ENCODE data around the gene CEP112.
"Not testable (repeated sequence)": the region's sequence is repeated elsewhere in the genome, so short reads cannot be mapped to it uniquely, and the experiment has no call there.

Gene CEP112

DNA sequence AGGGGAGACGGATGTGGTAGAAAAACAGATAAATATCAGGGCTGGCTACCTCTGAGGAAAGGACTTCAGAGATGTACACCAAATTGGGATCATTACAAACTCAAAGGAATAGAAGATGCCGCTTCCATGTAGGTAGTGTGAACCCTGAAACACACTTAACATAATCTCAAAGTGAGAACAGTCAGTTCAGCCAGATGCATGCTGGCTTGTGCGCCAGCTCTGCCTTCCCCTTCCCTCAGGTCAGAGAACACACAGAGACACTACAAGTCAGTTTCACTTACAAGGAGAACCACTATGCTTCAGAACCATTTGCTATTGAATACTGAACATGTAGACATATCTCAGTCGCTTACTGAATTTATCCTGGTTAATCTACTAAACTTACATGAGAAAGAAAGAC, 454.5 kb downstream of the CEP112 start:
- Histone ChIP-seq H2AFZ (ENCODE audit: low read depth, low read length) (no peak overlapping the region), H3K4me1 (ENCODE audit: insufficient read depth, low read length) (peaks cover 8% of the 10 kb centered on the region), H3K36me3 (ENCODE audit: insufficient read depth, low read length) (no peaks in the 10 kb centered on the region), H3K27me3 (ENCODE audit: insufficient read depth, low read length) (no peaks in the 10 kb centered on the region), H3K9me3 (ENCODE audit: low read length) (peaks cover 2% of the 10 kb centered on the region), H3K4me3 (ENCODE audit: low read length) (no peak overlapping the region)

DNA sequence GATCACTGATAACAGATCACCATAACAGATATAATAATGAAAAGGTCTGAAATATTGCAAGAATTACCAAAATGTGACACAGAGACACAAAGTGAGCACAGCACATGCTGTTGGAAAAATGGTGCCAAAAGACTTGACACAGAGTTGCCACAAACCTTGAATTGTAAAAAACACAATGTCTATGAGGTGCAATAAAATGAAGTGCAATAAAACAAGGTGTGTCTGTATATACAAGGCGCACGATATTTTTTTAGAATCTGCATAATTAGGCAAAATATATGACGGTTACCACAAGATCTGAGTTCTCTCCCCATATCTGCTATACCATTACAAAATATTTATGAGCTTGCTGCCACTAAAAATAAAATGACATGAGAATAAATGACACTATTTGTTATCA, 458.6 kb downstream of the CEP112 start:
- Histone ChIP-seq H3K36me3 (ENCODE audit: insufficient read depth, low read length) (no peaks in the 10 kb centered on the region), H3K4me3 (ENCODE audit: low read length) (no peak overlapping the region), H3K4me1 (ENCODE audit: insufficient read depth, low read length) (peaks cover 2% of the 10 kb centered on the region), H3K27me3 (ENCODE audit: insufficient read depth, low read length) (no peaks in the 10 kb centered on the region), H2AFZ (ENCODE audit: low read depth, low read length) (no peak overlapping the region), H3K9me3 (ENCODE audit: low read length) (peaks cover 4% of the 10 kb centered on the region)

DNA sequence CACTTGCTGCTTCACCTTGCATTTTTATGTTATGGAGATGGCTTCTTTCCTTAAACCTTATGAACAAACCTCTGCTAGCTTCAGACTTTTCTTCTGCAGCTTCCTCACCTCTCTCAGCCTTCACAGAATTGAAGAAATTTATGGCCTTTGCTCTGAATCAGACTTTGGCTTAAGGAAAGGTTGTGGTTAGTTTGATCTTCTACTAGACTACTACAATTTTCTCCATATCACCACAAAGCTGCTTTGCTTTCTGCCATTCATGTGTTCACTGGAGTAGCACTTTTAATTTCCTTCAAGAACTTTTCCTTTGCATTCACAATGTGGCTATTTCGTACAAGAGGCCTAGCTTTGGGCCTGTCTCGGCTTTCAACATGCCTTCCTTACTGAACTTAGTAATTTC, 459.3 kb downstream of the CEP112 start:
- not testable (repeated sequence) for H3K9me3 ChIP-seq (ENCODE audit: low read length); H3K4me1 ChIP-seq (ENCODE audit: insufficient read depth, low read length); H2AFZ ChIP-seq (ENCODE audit: low read depth, low read length); H3K36me3 ChIP-seq (ENCODE audit: insufficient read depth, low read length); H3K4me3 ChIP-seq (ENCODE audit: low read length); H3K27me3 ChIP-seq (ENCODE audit: insufficient read depth, low read length)

DNA sequence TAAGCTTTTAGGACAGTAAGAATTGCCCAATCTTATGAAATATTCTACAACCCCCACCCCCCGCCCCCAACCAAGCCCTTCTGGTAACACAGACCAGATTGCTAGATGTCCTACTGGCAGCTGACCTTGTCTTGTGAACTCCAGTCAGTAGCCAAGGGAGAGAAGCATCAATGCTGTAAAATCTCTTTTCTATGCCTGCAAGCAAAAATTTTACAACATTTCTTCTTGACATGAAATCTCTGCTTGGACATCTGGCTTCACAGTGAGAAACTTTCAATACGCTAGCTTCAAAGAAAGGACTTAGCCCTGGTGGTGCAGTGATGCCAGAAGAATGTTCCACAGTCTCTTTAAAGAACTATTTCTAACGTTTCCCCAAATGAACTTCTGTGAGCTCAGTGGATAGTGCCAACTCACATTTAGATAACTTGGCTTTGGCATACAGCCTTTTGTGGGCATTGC, 461.2 kb downstream of the CEP112 start:
- H3K27me3 ChIP-seq (ENCODE audit: insufficient read depth, low read length): no peaks in the 10 kb centered on the region
- H3K4me3 ChIP-seq (ENCODE audit: low read length): no peak overlapping the region
- H3K9me3 ChIP-seq (ENCODE audit: low read length): peaks cover 4% of the 10 kb centered on the region
- no peak overlapping the region for H2AFZ ChIP-seq (ENCODE audit: low read depth, low read length)
- H3K4me1 ChIP-seq (ENCODE audit: insufficient read depth, low read length): no peaks in the 10 kb centered on the region
- no peaks in the 10 kb centered on the region for H3K36me3 ChIP-seq (ENCODE audit: insufficient read depth, low read length)

DNA sequence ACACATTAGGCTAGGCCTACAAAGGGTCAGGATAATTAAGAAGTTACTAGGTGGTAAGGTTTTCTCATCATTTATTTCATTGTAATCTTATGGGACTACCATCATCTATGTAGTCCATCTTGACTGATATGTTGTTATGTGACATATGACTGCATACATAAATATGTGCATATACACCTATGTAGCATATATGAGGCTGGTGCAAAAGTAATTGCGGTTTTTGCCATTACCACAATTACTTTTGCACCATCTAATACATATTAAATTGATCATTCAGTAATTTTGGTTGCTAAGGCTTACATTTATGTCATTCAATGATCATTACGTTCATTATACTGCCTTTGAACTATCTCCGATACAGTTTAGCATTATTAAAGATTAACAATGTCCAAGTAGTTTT, 462.7 kb downstream of the CEP112 start:
- Histone ChIP-seq H3K9me3 (ENCODE audit: low read length) (peaks cover 4% of the 10 kb centered on the region), H3K36me3 (ENCODE audit: insufficient read depth, low read length) (no peaks in the 10 kb centered on the region), H3K4me3 (ENCODE audit: low read length) (no peak overlapping the region), H2AFZ (ENCODE audit: low read depth, low read length) (no peak overlapping the region), H3K4me1 (ENCODE audit: insufficient read depth, low read length) (peaks cover 1% of the 10 kb centered on the region), H3K27me3 (ENCODE audit: insufficient read depth, low read length) (no peaks in the 10 kb centered on the region)

DNA sequence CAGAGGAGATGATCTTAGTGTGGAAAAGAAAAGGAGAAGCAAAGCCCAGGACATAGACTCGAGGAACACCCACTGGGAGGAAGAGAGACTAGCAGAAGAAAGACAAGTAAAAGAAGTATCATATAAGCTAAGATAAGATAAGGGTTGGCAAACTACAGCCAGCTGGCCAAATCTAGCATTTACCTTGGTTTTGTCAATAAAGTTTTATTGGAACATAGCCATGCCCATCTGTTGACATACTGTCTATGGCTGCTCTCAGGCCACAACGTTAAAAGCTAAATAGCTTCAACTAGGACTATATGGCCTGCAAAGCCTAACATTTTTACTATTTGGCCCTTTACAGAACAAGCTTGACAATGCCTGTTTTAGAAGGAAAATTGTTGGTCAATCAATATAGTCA, 464.1 kb downstream of the CEP112 start:
- Histone ChIP-seq H3K4me1 (ENCODE audit: insufficient read depth, low read length) (peaks cover 11% of the 10 kb centered on the region), H3K9me3 (ENCODE audit: low read length) (peaks cover 4% of the 10 kb centered on the region), H3K27me3 (ENCODE audit: insufficient read depth, low read length) (no peaks in the 10 kb centered on the region), H3K36me3 (ENCODE audit: insufficient read depth, low read length) (no peaks in the 10 kb centered on the region), H3K4me3 (ENCODE audit: low read length) (no peak overlapping the region), H2AFZ (ENCODE audit: low read depth, low read length) (no peak overlapping the region)

DNA sequence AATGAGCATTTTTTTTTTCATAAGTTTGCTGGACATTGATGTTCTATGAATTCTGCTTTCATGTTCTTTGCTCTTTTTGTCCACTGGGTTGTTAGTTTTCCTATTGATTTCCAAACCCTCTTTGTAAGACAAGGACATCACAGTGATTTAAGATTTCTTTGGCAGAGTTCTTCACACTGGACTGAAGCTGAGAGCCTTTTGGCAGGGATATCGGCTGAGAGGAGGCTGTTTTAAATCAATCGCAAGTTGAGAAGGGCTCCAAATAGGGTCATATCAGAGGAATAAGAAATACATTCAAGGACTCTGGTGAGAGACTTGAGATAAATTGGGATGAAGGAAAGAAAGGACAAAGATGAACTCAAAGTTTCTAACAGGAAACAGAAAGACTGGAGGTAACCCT, 464.7 kb downstream of the CEP112 start:
- peaks cover 11% of the 10 kb centered on the region for H3K4me1 ChIP-seq (ENCODE audit: insufficient read depth, low read length)
- no peaks in the 10 kb centered on the region for H3K27me3 ChIP-seq (ENCODE audit: insufficient read depth, low read length)
- peaks cover 1% of the 10 kb centered on the region for H3K9me3 ChIP-seq (ENCODE audit: low read length)
- no peak overlapping the region for H2AFZ ChIP-seq (ENCODE audit: low read depth, low read length)
- H3K36me3 ChIP-seq (ENCODE audit: insufficient read depth, low read length): no peaks in the 10 kb centered on the region
- H3K4me3 ChIP-seq (ENCODE audit: low read length): no peak overlapping the region

DNA sequence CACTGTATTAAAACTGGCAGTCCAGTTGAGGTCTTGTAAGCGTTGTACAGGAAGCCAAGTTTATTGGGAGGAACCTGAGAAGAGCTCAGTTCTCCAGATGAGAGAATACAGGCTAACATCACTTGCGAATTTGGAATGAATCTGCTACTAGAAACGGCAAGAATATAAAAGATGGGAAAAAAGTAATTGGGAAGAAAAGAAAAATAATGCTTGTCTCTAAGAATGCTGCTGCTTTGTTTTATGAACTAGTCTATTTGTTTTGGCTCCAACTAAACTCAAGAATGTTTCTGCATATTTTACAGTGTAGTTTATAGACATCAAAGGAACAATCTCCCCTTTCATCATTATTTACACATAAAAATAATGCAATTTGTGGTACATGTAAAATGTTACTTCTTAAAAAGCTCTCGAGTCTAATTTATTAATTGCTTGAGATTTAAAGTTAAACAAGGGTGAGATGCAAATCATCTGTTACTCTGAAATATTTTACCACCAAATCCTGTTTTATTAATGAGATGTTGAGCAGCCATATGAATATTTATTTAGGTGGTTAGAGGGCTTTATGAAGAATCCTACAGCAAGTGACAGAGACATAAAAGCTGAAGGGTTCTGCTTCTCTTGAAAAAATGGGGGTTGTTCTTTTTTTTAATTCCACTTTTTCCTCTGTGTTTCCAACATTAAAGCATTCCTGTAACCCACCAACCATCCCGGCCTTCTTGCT, 468.3 kb downstream of the CEP112 start:
- no peak overlapping the region for H3K4me3 ChIP-seq (ENCODE audit: low read length)
- no peak overlapping the region for H2AFZ ChIP-seq (ENCODE audit: low read depth, low read length)
- H3K27me3 ChIP-seq (ENCODE audit: insufficient read depth, low read length): no peaks in the 10 kb centered on the region
- no peaks in the 10 kb centered on the region for H3K36me3 ChIP-seq (ENCODE audit: insufficient read depth, low read length)
- peaks cover 13% of the 10 kb centered on the region for H3K4me1 ChIP-seq (ENCODE audit: insufficient read depth, low read length)
- H3K9me3 ChIP-seq (ENCODE audit: low read length): no peaks in the 10 kb centered on the region

DNA sequence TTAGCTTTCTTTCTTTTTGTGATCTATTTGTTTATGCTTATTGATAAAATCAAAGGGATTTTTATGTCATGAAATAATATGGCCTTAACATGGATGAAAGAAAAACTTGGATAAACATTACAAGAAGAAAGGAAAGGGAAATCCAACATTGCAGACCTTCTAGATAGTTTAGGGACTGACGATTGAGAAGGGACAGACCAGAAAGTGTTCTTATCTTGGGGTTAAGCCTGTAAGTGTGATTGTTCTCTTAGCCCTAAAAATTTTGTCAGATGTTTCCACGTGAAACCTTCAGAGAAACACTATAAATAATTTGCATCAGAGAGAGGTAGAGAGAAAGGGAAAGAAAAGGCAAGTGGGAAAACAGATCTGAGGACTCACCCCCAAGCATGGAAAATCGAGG, 473.3 kb downstream of the CEP112 start:
- H2AFZ ChIP-seq (ENCODE audit: low read depth, low read length): no peak overlapping the region
- no peaks in the 10 kb centered on the region for H3K9me3 ChIP-seq (ENCODE audit: low read length)
- H3K4me1 ChIP-seq (ENCODE audit: insufficient read depth, low read length): peaks cover 7% of the 10 kb centered on the region
- H3K4me3 ChIP-seq (ENCODE audit: low read length): no peak overlapping the region
- H3K27me3 ChIP-seq (ENCODE audit: insufficient read depth, low read length): no peaks in the 10 kb centered on the region
- H3K36me3 ChIP-seq (ENCODE audit: insufficient read depth, low read length): no peaks in the 10 kb centered on the region

DNA sequence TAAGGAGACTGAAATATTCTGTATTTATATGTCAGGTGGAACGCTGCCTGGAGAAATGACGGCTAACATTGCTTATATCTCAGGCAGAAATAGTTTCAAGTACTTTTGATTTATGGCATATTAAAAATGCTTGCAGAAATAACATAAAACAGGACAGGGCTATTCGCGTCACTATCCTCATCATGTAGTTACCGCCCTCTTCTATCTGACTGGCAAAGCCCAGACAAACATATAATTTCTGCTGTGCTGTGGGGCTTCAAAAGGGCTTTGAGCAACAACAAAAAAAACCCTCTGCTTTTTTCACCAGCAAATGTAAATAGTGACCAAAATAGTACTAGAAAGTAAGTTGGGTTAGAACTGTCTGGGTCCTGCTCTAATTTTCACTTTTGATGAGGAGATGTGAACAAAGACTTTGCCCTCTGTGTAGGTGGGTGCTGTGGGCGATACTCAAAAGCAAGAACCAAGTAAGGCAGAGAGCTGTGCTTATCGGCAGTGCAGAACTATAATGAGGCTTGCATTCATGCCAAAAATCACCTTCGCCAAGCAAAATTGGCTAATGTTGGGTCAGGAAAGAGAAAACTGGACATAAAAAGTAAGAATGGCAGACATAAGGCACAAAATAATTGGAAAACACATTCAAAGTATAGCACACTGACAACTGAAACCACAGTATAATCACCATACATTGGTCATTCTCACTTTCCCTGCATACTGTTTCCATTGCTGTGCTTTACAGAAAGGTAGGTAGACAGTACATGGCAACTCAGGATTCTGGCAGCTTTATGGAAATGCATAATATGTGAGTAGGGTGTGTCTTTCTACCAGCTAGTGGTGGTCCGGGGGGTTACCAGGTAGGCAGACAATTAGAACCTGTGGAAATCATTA, 479.3 kb downstream of the CEP112 start:
- Histone ChIP-seq H3K4me3 (ENCODE audit: low read length) (no peak overlapping the region), H3K4me1 (ENCODE audit: insufficient read depth, low read length) (no peaks in the 10 kb centered on the region), H3K27me3 (ENCODE audit: insufficient read depth, low read length) (no peaks in the 10 kb centered on the region), H2AFZ (ENCODE audit: low read depth, low read length) (no peak overlapping the region), H3K9me3 (ENCODE audit: low read length) (no peaks in the 10 kb centered on the region), H3K36me3 (ENCODE audit: insufficient read depth, low read length) (no peaks in the 10 kb centered on the region)

DNA sequence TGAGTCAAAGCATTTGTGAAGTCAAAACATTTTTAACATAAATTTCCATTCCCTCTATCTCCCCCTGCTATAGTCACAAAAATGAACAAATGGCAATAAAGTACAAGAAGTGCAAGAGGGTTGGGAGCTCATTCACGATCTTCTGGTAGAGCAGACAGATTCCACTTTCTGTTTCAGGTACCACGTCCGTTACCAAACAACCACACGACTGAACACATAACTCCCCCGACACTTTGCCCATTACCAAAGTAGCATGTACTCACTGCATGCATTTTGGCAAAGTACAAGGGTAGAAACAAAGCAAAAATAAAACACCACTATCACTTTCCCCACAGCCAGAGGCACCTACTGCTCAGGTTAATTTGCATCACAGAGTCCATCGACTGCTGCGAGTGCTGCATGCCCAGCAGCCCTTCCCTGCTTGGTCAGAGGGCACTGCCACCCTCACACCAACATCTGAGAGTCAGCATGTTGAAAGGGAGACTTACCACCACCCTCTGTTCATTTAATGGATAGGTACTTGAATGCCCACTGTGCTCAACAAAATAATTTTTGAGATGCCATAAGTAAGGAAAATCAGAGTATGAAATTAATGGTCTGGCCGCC, 480.2 kb downstream of the CEP112 start:
- Histone ChIP-seq H3K9me3 (ENCODE audit: low read length) (no peaks in the 10 kb centered on the region), H3K4me3 (ENCODE audit: low read length) (no peak overlapping the region), H3K27me3 (ENCODE audit: insufficient read depth, low read length) (no peaks in the 10 kb centered on the region), H2AFZ (ENCODE audit: low read depth, low read length) (no peak overlapping the region), H3K36me3 (ENCODE audit: insufficient read depth, low read length) (no peaks in the 10 kb centered on the region), H3K4me1 (ENCODE audit: insufficient read depth, low read length) (no peaks in the 10 kb centered on the region)

DNA sequence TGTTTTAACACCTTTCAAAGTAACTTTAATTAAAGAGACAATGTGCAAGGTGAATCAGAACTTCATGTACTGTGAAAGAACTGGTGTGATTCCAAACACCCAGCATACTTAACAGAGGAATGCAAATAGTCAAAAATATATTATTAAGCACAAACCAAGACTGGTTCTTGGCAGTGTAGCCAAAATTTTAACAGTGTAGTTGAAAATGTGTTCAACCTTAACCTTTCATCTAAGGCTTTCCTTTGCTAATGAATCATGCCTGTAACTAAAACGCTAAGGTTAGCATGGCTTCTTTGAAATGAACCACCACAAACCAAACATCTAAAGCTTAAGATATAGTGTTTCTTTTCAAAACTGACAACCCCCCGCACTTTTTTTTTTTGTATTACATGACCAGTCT, 484.2 kb downstream of the CEP112 start:
- no peak overlapping the region for H3K4me3 ChIP-seq (ENCODE audit: low read length)
- no peaks in the 10 kb centered on the region for H3K27me3 ChIP-seq (ENCODE audit: insufficient read depth, low read length)
- no peak overlapping the region for H2AFZ ChIP-seq (ENCODE audit: low read depth, low read length)
- H3K4me1 ChIP-seq (ENCODE audit: insufficient read depth, low read length): no peaks in the 10 kb centered on the region
- H3K9me3 ChIP-seq (ENCODE audit: low read length): no peaks in the 10 kb centered on the region
- no peaks in the 10 kb centered on the region for H3K36me3 ChIP-seq (ENCODE audit: insufficient read depth, low read length)

DNA sequence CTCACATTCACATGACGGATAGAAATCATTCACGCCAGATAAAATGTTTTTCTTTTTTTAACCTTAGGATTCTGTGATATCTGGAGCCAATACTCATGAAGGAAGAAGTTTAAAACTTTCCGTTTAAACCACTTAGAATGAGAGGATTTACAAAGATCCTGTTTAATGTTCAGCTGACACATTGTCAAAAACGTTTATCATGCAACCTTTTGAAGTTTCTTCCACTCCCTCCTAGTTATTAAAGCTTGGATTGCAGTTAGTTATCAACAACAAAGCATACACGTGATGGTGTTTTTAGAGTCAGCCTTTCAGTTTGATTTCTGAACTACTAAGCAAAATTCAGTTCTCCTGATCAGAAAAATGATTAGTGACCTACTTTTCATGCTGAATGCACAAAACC, 487.2 kb downstream of the CEP112 start:
- no peaks in the 10 kb centered on the region for H3K36me3 ChIP-seq (ENCODE audit: insufficient read depth, low read length)
- no peaks in the 10 kb centered on the region for H3K27me3 ChIP-seq (ENCODE audit: insufficient read depth, low read length)
- H3K4me1 ChIP-seq (ENCODE audit: insufficient read depth, low read length): no peaks in the 10 kb centered on the region
- peaks cover 1% of the 10 kb centered on the region for H3K9me3 ChIP-seq (ENCODE audit: low read length)
- H2AFZ ChIP-seq (ENCODE audit: low read depth, low read length): no peak overlapping the region
- H3K4me3 ChIP-seq (ENCODE audit: low read length): no peak overlapping the region
